Cardiac fibroblast (primary cell): ENCODE measurements around the gene TBL1XR1.
"Not testable (repeated sequence)": the region's sequence is repeated elsewhere in the genome, so short reads cannot be mapped to it uniquely, and the experiment has no call there.

Experiments used
- DNase-seq, 2 donors: peaks; one replicate each; pipeline versions ENCODE4 v3.0.0 to v3.0.0-alpha.2; 2010; ENCODE audit warnings: low read depth in 2 of 2
- H3K4me3 ChIP-seq, 2 donors: replicated peaks in 1 of 2; 1 replicate in 1 of 2; 2 replicates in 1 of 2; pipeline ENCODE4 v1.5.1; 2011; ENCODE audit warnings: low read depth in 2 of 2, low read length in 2 of 2, mild to moderate bottlenecking in 2 of 2, moderate library complexity in 1 of 2
- TF ChIP-seq, protein P1 (sequence below): IDR thresholded peaks from one replicate; pipeline ENCODE4 v1.5.1; 2011; ENCODE audit warnings: low read depth, mild to moderate bottlenecking, low read length, inconsistent platforms

TBL1XR1 gene

GRCh38 chr3:177169936-177170722 is 27.2 kb downstream of the TBL1XR1 start:
- H3K4me3 ChIP-seq, result no peak overlapping the region
- DNase-seq, result no peak
- TF ChIP-seq, protein P1, sequence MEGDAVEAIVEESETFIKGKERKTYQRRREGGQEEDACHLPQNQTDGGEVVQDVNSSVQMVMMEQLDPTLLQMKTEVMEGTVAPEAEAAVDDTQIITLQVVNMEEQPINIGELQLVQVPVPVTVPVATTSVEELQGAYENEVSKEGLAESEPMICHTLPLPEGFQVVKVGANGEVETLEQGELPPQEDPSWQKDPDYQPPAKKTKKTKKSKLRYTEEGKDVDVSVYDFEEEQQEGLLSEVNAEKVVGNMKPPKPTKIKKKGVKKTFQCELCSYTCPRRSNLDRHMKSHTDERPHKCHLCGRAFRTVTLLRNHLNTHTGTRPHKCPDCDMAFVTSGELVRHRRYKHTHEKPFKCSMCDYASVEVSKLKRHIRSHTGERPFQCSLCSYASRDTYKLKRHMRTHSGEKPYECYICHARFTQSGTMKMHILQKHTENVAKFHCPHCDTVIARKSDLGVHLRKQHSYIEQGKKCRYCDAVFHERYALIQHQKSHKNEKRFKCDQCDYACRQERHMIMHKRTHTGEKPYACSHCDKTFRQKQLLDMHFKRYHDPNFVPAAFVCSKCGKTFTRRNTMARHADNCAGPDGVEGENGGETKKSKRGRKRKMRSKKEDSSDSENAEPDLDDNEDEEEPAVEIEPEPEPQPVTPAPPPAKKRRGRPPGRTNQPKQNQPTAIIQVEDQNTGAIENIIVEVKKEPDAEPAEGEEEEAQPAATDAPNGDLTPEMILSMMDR, result no peak

DNA sequence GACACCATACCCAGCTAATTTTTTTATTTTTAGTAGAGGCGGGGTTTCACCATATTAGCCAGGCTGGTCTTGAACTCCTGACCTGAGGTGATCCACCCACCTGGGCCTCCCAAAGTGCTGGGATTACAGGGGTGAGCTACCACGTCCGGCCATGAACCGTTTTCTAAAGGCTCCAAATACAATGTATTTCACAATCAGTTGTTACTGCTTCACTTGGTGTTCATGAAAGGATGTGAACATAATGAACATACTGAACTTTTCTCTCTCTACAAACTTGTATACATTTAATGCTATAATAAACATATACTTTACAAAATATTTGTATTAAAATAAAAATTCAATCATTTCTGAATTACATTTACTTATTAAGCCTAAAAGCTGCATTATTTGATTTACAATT is 28.9 kb downstream of the TBL1XR1 start:
- TF ChIP-seq, protein P1, result no peak
- no peak overlapping the region for H3K4me3 ChIP-seq
- DNase-seq, result no peak

DNA sequence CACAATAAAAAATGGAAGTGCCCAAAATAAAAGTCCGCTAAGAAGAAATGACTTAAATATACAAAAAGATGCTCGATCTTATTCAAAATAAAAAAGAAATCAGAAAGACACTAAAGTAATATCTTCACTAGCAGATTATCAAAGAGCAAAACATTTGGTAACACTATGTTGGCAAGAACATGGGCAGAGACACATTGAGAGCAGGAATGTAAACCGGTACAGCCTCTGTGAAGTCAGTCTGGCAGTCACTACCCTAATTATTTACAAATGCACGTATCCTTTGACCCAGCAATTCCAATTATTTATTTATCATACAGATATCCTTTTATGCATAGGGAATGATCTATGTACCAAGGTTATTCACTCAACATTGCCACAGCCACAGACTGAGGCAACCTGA is 34.5 kb downstream of the TBL1XR1 start:
- DNase-seq, result no peak
- H3K4me3 ChIP-seq, result no peak overlapping the region
- TF ChIP-seq, protein P1, result no peak

DNA sequence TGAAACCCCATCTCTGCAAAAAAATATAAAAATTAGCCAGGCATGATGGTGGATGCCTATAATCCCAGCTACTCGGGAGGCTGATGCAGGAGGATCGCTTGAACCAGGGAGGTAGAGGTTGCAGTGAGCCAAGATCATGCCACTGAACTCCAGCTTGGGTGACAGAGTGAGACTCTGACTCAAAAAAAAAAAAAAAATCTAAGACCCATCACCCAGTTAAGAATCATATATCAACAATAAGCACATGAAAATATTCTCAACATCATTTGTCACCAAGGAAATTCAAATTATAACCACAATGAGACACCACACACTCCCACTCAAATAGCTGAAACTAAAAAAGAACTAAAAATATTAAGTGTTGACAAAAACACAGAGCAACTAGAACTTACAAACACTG is 35.7 kb downstream of the TBL1XR1 start:
- DNase-seq, H3K4me3 ChIP-seq: not testable (repeated sequence)

DNA sequence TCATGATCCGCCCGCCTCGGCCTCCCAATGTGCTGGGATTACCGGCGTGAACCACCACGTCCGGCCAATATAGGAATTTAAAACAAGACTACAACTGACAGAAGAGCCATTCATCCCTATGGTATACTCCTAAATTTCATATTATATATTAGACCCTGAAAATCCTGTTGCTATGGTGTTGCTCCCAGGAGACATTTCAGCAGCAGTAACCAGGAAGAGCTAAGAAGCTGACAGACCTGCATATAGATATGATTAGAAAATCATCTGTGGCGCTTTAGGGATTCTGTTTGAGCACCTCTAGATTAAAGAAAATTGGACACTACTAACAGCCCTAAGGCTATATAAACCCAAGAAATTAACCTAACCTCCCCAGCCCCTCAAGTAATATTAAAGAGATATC is 38.8 kb downstream of the TBL1XR1 start:
- DNase-seq, result no peak
- TF ChIP-seq, protein P1, result no peak
- no peak overlapping the region for H3K4me3 ChIP-seq

DNA sequence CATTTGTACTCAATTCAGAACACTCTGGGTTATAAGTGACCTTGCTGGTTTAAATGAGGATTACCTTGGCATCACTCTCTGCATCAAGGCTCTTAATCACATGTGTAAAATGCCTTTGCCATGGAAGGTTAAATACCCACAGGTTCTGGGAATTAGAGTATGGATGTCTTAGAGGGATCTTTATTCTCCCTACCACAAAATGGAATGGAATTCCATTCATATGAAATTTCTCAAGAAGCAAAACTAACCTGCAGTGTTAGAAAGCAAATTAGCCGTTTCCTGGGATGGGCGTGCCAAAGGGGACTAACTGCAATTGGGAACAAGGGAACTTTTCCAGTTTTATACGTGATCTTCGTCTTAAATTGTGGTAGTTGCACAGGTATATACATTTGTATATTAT is 39.8 kb downstream of the TBL1XR1 start:
- TF ChIP-seq, protein P1, result no peak
- H3K4me3 ChIP-seq, result no peak overlapping the region
- DNase-seq, result no peak

DNA sequence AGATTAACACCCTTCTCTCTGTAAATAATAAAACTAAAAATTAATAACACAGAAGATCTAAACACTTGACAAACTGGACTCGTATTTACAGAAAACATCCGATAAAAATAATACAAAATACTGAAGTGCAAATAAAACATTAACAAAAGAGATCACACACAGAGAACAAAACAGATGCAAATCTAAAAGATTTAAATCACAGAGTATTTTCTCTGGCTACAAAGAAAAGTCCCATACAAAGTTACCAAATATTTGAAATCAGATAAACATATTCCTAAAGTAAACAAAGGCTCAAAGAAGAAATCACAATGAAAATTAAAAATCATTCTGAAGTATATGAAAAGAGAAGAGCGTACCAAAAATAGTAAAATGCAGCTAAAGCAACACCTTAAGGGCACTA is 42.5 kb downstream of the TBL1XR1 start:
- DNase-seq, result no peak
- no peak overlapping the region for H3K4me3 ChIP-seq
- TF ChIP-seq, protein P1, result no peak
